DOHH2 (cell line): Measurements from ENCODE around the gene GREB1.

Experiments
- EZH2phosphoT487 ChIP-seq: fragments of 200-600 bp; sonication (generic); IDR thresholded peaks from 2 replicates; pipeline ENCODE4 v1.6.1; 2017; ENCODE audit warnings: borderline replicate concordance, mild to moderate bottlenecking, antibody characterized with exemption, low read length, moderate library complexity, mixed read lengths
- TF ChIP-seq, protein P1 (sequence below): fragments of 200-600 bp; sonication (generic); IDR thresholded peaks from one replicate; pipeline ENCODE4 v1.5.1; 2014; ENCODE audit warnings: antibody characterized with exemption, mild to moderate bottlenecking, low read depth, low read length; ENCODE audit not compliant: poor library complexity, severe bottlenecking

DNA sequence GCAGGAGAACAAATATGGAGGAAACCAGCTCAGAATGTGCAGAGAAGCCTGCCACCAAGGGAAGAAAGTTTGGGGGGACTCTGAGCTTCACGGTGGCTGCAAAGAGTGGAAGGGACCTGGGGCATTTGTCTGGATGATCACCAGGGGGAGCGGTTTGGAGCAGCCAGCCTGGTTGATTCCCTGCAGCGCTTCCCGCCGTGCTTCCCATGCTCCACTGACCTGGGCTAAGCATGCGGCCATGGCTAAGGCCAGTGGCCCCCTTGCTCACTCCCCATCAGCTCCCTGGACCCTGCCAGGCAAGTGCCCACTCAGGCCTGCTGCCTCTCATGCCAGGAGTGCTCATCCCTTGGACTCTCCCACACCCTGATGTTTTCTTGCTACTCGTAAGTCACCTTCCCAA, 109.1 kb downstream of the GREB1 start:
- TF ChIP-seq EZH2phosphoT487, result no peak
- TF ChIP-seq, protein P1, sequence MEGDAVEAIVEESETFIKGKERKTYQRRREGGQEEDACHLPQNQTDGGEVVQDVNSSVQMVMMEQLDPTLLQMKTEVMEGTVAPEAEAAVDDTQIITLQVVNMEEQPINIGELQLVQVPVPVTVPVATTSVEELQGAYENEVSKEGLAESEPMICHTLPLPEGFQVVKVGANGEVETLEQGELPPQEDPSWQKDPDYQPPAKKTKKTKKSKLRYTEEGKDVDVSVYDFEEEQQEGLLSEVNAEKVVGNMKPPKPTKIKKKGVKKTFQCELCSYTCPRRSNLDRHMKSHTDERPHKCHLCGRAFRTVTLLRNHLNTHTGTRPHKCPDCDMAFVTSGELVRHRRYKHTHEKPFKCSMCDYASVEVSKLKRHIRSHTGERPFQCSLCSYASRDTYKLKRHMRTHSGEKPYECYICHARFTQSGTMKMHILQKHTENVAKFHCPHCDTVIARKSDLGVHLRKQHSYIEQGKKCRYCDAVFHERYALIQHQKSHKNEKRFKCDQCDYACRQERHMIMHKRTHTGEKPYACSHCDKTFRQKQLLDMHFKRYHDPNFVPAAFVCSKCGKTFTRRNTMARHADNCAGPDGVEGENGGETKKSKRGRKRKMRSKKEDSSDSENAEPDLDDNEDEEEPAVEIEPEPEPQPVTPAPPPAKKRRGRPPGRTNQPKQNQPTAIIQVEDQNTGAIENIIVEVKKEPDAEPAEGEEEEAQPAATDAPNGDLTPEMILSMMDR, result no peak
